Bronchial epithelial cell (primary cell): ENCODE data around the gene TRIP12. TPM values are rescaled to one million over a fixed set of nuclear protein-coding genes. Genes with fewer than 3 reads are reported as not detected.

Source experiments
- DNase-seq: peaks from one replicate; pipeline ENCODE4 v3.0.0-alpha.2; 2010; ENCODE audit warnings: low read depth
- FAIRE-seq: peaks from 2 replicates; lab custom pipeline; 2011; peaks lifted over from hg19 to GRCh38; lab: Jason Lieb, UNC
- H3K27me3 ChIP-seq: 2 replicates; pipeline ENCODE4 v1.5.1; 2011; ENCODE audit warnings: low read length; ENCODE audit not compliant: control insufficient read depth, insufficient read depth
- H3K36me3 ChIP-seq: 2 replicates; pipeline ENCODE4 v1.5.1; 2011; ENCODE audit warnings: low read length; ENCODE audit not compliant: control insufficient read depth, insufficient read depth
- H3K4me3 ChIP-seq: 2 replicates; pipeline ENCODE4 v1.5.1; 2011; ENCODE audit warnings: mild to moderate bottlenecking, low read depth, low read length, control low read depth
- CTCF ChIP-seq: IDR thresholded peaks from 2 replicates; pipeline ENCODE4 v1.5.1; 2011; ENCODE audit warnings: mild to moderate bottlenecking, moderate library complexity, low read length, control low read depth, inconsistent platforms; ENCODE audit not compliant: insufficient read depth, severe bottlenecking
- total RNA-seq: library from RNA; depleted of rRNA; stranded (reverse); fragments of >200 nt; gene quantifications from 2 replicates; pipeline ENCODE4 v1.2.1, GENCODE V29; 2014

Gene TRIP12
- total RNA-seq, 1 donor from 2014 or later, result 170 TPM

- Histone ChIP-seq H3K4me3 (no peak overlapping the region), H3K36me3 (peaks cover 4% of the 10 kb centered on the region), H3K27me3 (no peaks in the 10 kb centered on the region)
- FAIRE-seq (no peak), DNase-seq (no peak)
- no peak for TF ChIP-seq CTCF
These were observed 96.3 kb downstream of the TRIP12 start for GRCh38 chr2:229825476-229825875.

DNA sequence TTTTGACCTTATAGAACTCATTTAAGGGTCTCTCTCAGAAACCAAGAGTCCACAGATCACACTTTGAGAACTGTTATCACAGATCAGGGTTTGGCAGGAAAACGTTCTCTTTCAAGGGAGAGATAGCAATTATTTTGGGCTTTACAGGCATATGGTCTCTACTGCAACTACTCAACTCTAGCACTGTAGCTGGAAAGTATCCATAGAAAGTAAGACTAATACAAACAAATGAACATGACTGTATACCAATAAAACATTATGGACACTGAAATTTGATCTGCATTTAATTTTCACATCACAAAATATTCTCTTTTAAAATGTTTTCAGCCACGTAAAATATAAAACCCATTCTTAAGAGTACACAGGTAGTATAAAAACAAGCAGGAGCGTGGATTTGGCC lies 100.5 kb downstream of the TRIP12 start:
- no peak for TF ChIP-seq CTCF
- Histone ChIP-seq H3K4me3 (no peak overlapping the region), H3K27me3 (no peaks in the 10 kb centered on the region), H3K36me3 (peaks cover 3% of the 10 kb centered on the region)
- FAIRE-seq, result no peak
- DNase-seq, result no peak

GRCh38 chr2:229818230-229818629 lies 103.6 kb downstream of the TRIP12 start:
- H3K27me3 ChIP-seq, result no peaks in the 10 kb centered on the region
- TF ChIP-seq CTCF, result no peak
- DNase-seq (no peak), FAIRE-seq (no peak)
- H3K4me3 ChIP-seq, result no peak overlapping the region
- H3K36me3 ChIP-seq, result peaks cover 1% of the 10 kb centered on the region

- H3K36me3 ChIP-seq, result peaks cover 3% of the 10 kb centered on the region
- peak; percentile 43 for DNase-seq
- no peak for TF ChIP-seq CTCF
These were observed 106.0 kb downstream of the TRIP12 start for GRCh38 chr2:229815858-229816257.

GRCh38 chr2:229815342-229815741 lies 106.5 kb downstream of the TRIP12 start:
- peaks cover 5% of the 10 kb centered on the region for H3K36me3 ChIP-seq
- FAIRE-seq (no peak), DNase-seq (no peak)
- no peak overlapping the region for H3K4me3 ChIP-seq
- TF ChIP-seq CTCF, result no peak
- H3K27me3 ChIP-seq, result no peaks in the 10 kb centered on the region

More at GRCh38 chr2:229815858-229816257, 106.0 kb downstream of the TRIP12 start:
- no peaks in the 10 kb centered on the region for H3K27me3 ChIP-seq
- H3K4me3 ChIP-seq, result no peak overlapping the region
- no peak for FAIRE-seq

- TF ChIP-seq CTCF, result no peak
- FAIRE-seq, result no peak
- peaks cover 10% of the 10 kb centered on the region for H3K36me3 ChIP-seq
- no peak for DNase-seq
- no peaks in the 10 kb centered on the region for H3K27me3 ChIP-seq
- no peak overlapping the region for H3K4me3 ChIP-seq
These were observed 111.0 kb downstream of the TRIP12 start for GRCh38 chr2:229810786-229811185.
